SK-N-SH (cell line): ENCODE measurements around the gene GABRB1. TPM values are rescaled to one million over a fixed set of nuclear protein-coding genes. Genes with fewer than 3 reads are reported as not detected.

Source experiments
- CTCF ChIA-PET: fragments of 300-600, 350-600 bp; formaldehyde crosslinking; extraction: SDS; loops from one replicate; lab custom pipeline; 2021; lab: Yijun Ruan, JAX
- POLR2A ChIA-PET: fragments of 350-600 bp; sonication (Branson Sonifier 250); formaldehyde crosslinking; extraction: SDS; loops from one replicate; lab custom pipeline; 2020; ENCODE audit warnings: antibody characterized with exemption, inconsistent platforms; lab: Yijun Ruan, JAX
- DNase-seq: peaks from one replicate; pipeline ENCODE4 v3.0.0; 2012
- H2AFZ ChIP-seq: fragments of 200-600 bp; sonication (generic); 2 replicates; pipeline ENCODE4 v1.8.1; 2016; ENCODE audit warnings: antibody characterized with exemption, mild to moderate bottlenecking, low read depth
- H3F3A ChIP-seq: fragments of 200-600 bp; sonication (generic); replicated peaks from 2 replicates; pipeline ENCODE3; 2016; ENCODE audit warnings: antibody characterized with exemption, mild to moderate bottlenecking; ENCODE audit not compliant: insufficient read depth
- H3K27ac ChIP-seq, 2 experiments: fragments of 200-500 bp in 1 of 2; fragments of 200-600 bp in 1 of 2; sonication (Bioruptor generic) in 1 of 2; sonication (generic), shearing (Covaris generic) in 1 of 2; 2 replicates each; pipeline versions ENCODE4 v1.5.1 to v1.6.1; 2014 to 2016; ENCODE audit warnings: low read depth in 2 of 2, inconsistent platforms in 1 of 2, low read length in 1 of 2, mild to moderate bottlenecking in 1 of 2, mixed read lengths in 1 of 2
- H3K27me3 ChIP-seq: fragments of 200-600 bp; sonication (generic), shearing (Covaris generic); 2 replicates; pipeline ENCODE4 v1.6.1; 2016; ENCODE audit warnings: mixed run types; ENCODE audit not compliant: insufficient read depth
- H3K36me3 ChIP-seq, 2 experiments: fragments of 200-500 bp in 1 of 2; fragments of 200-600 bp in 1 of 2; sonication (Bioruptor generic) in 1 of 2; sonication (generic) in 1 of 2; replicated peaks in 1 of 2; 2 replicates each; pipeline versions ENCODE3 to v1.5.1; 2014 to 2016; ENCODE audit warnings: low read length in 1 of 2, mild to moderate bottlenecking in 1 of 2; ENCODE audit not compliant: insufficient read depth in 2 of 2, control insufficient read depth in 1 of 2
- H3K4me1 ChIP-seq, 2 experiments: fragments of 200-500 bp in 1 of 2; fragments of 200-600 bp in 1 of 2; sonication (Bioruptor generic) in 1 of 2; sonication (generic), shearing (Covaris generic) in 1 of 2; 2 replicates each; pipeline versions ENCODE4 v1.5.1 to v1.6.1; 2014 to 2016; ENCODE audit warnings: low read depth in 1 of 2, low read length in 1 of 2, mixed run types in 1 of 2; ENCODE audit not compliant: insufficient read depth in 2 of 2, control insufficient read depth in 1 of 2
- H3K4me2 ChIP-seq: fragments of 200-600 bp; sonication (generic), shearing (Covaris generic); 2 replicates; pipeline ENCODE4 v1.6.1; 2017; ENCODE audit warnings: mixed run types
- H3K4me3 ChIP-seq, 2 experiments: fragments of 200-500 bp in 1 of 2; fragments of 200-600 bp in 1 of 2; sonication (Bioruptor generic) in 1 of 2; sonication (generic), shearing (Covaris generic) in 1 of 2; 2 replicates each; pipeline versions ENCODE4 v1.5.1 to v1.8.1; 2014 to 2016; ENCODE audit warnings: low read depth in 2 of 2, inconsistent platforms in 1 of 2, low read length in 1 of 2, mild to moderate bottlenecking in 1 of 2, mixed read lengths in 1 of 2, moderate library complexity in 1 of 2
- H3K79me2 ChIP-seq: fragments of 200-600 bp; sonication (generic); 2 replicates; pipeline ENCODE4 v1.8.1; 2017; ENCODE audit warnings: mild to moderate bottlenecking; ENCODE audit not compliant: insufficient read depth
- H3K9ac ChIP-seq: fragments of 200-600 bp; sonication (generic); 2 replicates; pipeline ENCODE4 v1.6.1; 2017; ENCODE audit warnings: mixed run types
- H3K9me2 ChIP-seq: fragments of 200-600 bp; sonication (generic); 2 replicates; pipeline ENCODE4 v1.6.1; 2017; ENCODE audit warnings: mixed run types
- H3K9me3 ChIP-seq: fragments of 200-600 bp; sonication (generic); 2 replicates; pipeline ENCODE4 v1.6.1; 2017; ENCODE audit warnings: mixed run types, mild to moderate bottlenecking, moderate library complexity
- H4K20me1 ChIP-seq: fragments of 200-600 bp; sonication (generic); 2 replicates; pipeline ENCODE4 v1.6.1; 2017; ENCODE audit warnings: mild to moderate bottlenecking, mixed run types; ENCODE audit not compliant: insufficient read depth
- CHD2 ChIP-seq: fragments of 150-350 bp; IDR thresholded peaks from 2 replicates; pipeline ENCODE4 v1.6.1; 2018; ENCODE audit warnings: low read length; ENCODE audit not compliant: partially characterized antibody
- EP300 ChIP-seq, 2 experiments: IDR thresholded peaks; 2 replicates each; pipeline versions ENCODE4 v1.4.0 to v1.6.1; 2012; ENCODE audit warnings: borderline replicate concordance in 1 of 2, low read depth in 1 of 2, low read length in 1 of 2
- FOSL2 ChIP-seq: IDR thresholded peaks from 2 replicates; pipeline ENCODE4 v1.4.0; 2012; ENCODE audit warnings: low read depth, mild to moderate bottlenecking, moderate library complexity, borderline replicate concordance
- GABPA ChIP-seq: IDR thresholded peaks from 2 replicates; pipeline ENCODE4 v1.4.0; 2012; ENCODE audit warnings: low read depth, mild to moderate bottlenecking
- GATA2 ChIP-seq: sonication (generic); formaldehyde crosslinking; IDR thresholded peaks from 2 replicates; pipeline ENCODE4 v1.5.0; 2020; ENCODE audit warnings: mild to moderate bottlenecking, missing genetic modification reagents
- IRF3 ChIP-seq: fragments of 150-350 bp; IDR thresholded peaks from 2 replicates; pipeline ENCODE4 v1.6.1; 2016; ENCODE audit warnings: mild to moderate bottlenecking, low read depth, low read length
- JUND ChIP-seq: IDR thresholded peaks from 2 replicates; pipeline ENCODE4 v1.4.0; 2012
- RFX5 ChIP-seq: IDR thresholded peaks from 2 replicates; pipeline ENCODE4 v1.6.1; 2012; ENCODE audit warnings: mild to moderate bottlenecking, improper control_type of control experiment, low read length
- RXRA ChIP-seq: IDR thresholded peaks from 2 replicates; pipeline ENCODE4 v1.4.0; 2012; ENCODE audit warnings: low read depth, mild to moderate bottlenecking, borderline replicate concordance
- SMC3 ChIP-seq: IDR thresholded peaks from 2 replicates; pipeline ENCODE4 v1.6.1; 2012; ENCODE audit warnings: low read depth, low read length, improper control_type of control experiment
- TCF12 ChIP-seq: IDR thresholded peaks from 2 replicates; pipeline ENCODE4 v1.4.0; 2012
- TEAD4 ChIP-seq: IDR thresholded peaks from 2 replicates; pipeline ENCODE4 v1.4.0; 2012; ENCODE audit warnings: mild to moderate bottlenecking, borderline replicate concordance; ENCODE audit not compliant: insufficient read depth
- USF1 ChIP-seq: IDR thresholded peaks from 2 replicates; pipeline ENCODE4 v1.4.0; 2012; ENCODE audit warnings: low read depth, borderline replicate concordance
- YY1 ChIP-seq: IDR thresholded peaks from 2 replicates; pipeline ENCODE4 v1.4.0; 2012; ENCODE audit warnings: low read depth, mild to moderate bottlenecking
- WGBS: methylation state at CpG from one replicate; pipeline ENCODE4 v1.1.6; 2017; ENCODE audit warnings: low lambda C conversion rate; 5-methylcytosine and 5-hydroxymethylcytosine counted together
- polyA plus RNA-seq, 3 experiments: library from polyadenylated mRNA; depleted of rRNA; stranded (reverse); fragments of >200 nt; gene quantifications; 2 replicates each; pipeline ENCODE4 v1.2.3, GENCODE V29; 2012
- TF ChIP-seq, protein P1 (sequence below): IDR thresholded peaks from 2 replicates; pipeline ENCODE4 v1.4.0; 2012; ENCODE audit warnings: low read depth, borderline replicate concordance
- TF ChIP-seq, protein P2 (sequence below): IDR thresholded peaks from 2 replicates; pipeline ENCODE4; 2012

The GABRB1 gene
- polyA plus RNA-seq, 1 of the 3 experiments (the other 2 are of a cell fraction) = not detected

GRCh38 chr4:47221721-47222120, 190.4 kb downstream of the GABRB1 start:
- Histone ChIP-seq H3K4me2 (no peak overlapping the region), H3K27ac (peak overlapping the region in 1 of 2 experiments; percentile 55; a peak in 1 of 4 replicates)

GRCh38 chr4:47222276-47222675, 190.9 kb downstream of the GABRB1 start:
- POLR2A ChIA-PET = no interaction called here
- TF ChIP-seq RXRA = no peak
- TF ChIP-seq TEAD4 = no peak
- no peak for TF ChIP-seq FOSL2
- TF ChIP-seq JUND = no peak
- TF ChIP-seq GABPA = no peak
- TF ChIP-seq USF1 = no peak
- no peak for TF ChIP-seq GATA2 (CRISPR knock-in tag)
- TF ChIP-seq CHD2 = no peak
- TF ChIP-seq, protein P1, sequence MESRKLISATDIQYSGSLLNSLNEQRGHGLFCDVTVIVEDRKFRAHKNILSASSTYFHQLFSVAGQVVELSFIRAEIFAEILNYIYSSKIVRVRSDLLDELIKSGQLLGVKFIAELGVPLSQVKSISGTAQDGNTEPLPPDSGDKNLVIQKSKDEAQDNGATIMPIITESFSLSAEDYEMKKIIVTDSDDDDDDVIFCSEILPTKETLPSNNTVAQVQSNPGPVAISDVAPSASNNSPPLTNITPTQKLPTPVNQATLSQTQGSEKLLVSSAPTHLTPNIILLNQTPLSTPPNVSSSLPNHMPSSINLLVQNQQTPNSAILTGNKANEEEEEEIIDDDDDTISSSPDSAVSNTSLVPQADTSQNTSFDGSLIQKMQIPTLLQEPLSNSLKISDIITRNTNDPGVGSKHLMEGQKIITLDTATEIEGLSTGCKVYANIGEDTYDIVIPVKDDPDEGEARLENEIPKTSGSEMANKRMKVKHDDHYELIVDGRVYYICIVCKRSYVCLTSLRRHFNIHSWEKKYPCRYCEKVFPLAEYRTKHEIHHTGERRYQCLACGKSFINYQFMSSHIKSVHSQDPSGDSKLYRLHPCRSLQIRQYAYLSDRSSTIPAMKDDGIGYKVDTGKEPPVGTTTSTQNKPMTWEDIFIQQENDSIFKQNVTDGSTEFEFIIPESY = no peak
- TF ChIP-seq YY1 = no peak
- no peak for TF ChIP-seq RFX5
- no peak for TF ChIP-seq TCF12

More at GRCh38 chr4:47221721-47222120, 190.4 kb downstream of the GABRB1 start:
- H3K79me2 ChIP-seq = no peaks in the 10 kb centered on the region
- H2AFZ ChIP-seq = no peak overlapping the region
- TF ChIP-seq TCF12 (peak; percentile 56; the same call in 1 of the 2 replicates), IRF3 (no peak), SMC3 (no peak), JUND (peak; percentile 29), EP300 (IDR thresholded peaks at IDR 0.05; ENCODE audit: borderline replicate concordance in 1 of 2, low read depth in 1 of 2, low read length in 1 of 2) (0 out of 4 replicates have a peak, but pooled peaks of 1 of the 2 experiments have one; percentile 48)
- TF ChIP-seq, protein P2, sequence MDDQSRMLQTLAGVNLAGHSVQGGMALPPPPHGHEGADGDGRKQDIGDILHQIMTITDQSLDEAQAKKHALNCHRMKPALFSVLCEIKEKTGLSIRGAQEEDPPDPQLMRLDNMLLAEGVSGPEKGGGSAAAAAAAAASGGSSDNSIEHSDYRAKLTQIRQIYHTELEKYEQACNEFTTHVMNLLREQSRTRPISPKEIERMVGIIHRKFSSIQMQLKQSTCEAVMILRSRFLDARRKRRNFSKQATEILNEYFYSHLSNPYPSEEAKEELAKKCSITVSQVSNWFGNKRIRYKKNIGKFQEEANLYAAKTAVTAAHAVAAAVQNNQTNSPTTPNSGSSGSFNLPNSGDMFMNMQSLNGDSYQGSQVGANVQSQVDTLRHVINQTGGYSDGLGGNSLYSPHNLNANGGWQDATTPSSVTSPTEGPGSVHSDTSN = peak; percentile 79
- TF ChIP-seq, protein P1 = no peak
- H3K36me3 ChIP-seq = no peaks in the 10 kb centered on the region
- H3K4me1 ChIP-seq = peaks cover 0 to 6% of the 10 kb centered on the region in 2 experiments; a peak in 1 of 4 replicates
- peaks cover 9% of the 10 kb centered on the region for H3F3A ChIP-seq
- WGBS = 35% methylated on average over 2 of the region's 2 CpGs
- H3K9me3 ChIP-seq = no peaks in the 10 kb centered on the region
- POLR2A ChIA-PET = no interaction called here
- CTCF ChIA-PET = no interaction called here
- no peaks in the 10 kb centered on the region for H3K27me3 ChIP-seq
- no peak overlapping the region for H3K4me3 ChIP-seq
- DNase-seq = no peak
- no peak overlapping the region for H3K9ac ChIP-seq
- no peaks in the 10 kb centered on the region for H3K9me2 ChIP-seq
- no peaks in the 10 kb centered on the region for H4K20me1 ChIP-seq

More at GRCh38 chr4:47222276-47222675, 190.9 kb downstream of the GABRB1 start:
- Histone ChIP-seq H3K4me2 (no peak overlapping the region), H4K20me1 (no peaks in the 10 kb centered on the region), H3F3A (peaks cover 9% of the 10 kb centered on the region), H3K9ac (no peak overlapping the region), H3K9me2 (no peaks in the 10 kb centered on the region), H3K79me2 (no peaks in the 10 kb centered on the region), H3K36me3 (no peaks in the 10 kb centered on the region), H3K27me3 (no peaks in the 10 kb centered on the region), H2AFZ (no peak overlapping the region), H3K9me3 (no peaks in the 10 kb centered on the region), H3K4me1 (peaks cover 0 to 6% of the 10 kb centered on the region in 2 experiments; a peak in 1 of 4 replicates), H3K4me3 (no peak overlapping the region), H3K27ac (peak overlapping the region in 1 of 2 experiments; percentile 55; a peak in 1 of 4 replicates)
- no peak for DNase-seq
- CTCF ChIA-PET = no interaction called here
- 43% methylated on average over 1 of the region's 1 CpG for WGBS
